Raji (cell line): ENCODE data around the gene ADAMTS19.

Experiments
- POLR2A ChIP-seq: IDR thresholded peaks from 2 replicates; pipeline ENCODE4 v1.6.1; 2011; ENCODE audit warnings: low read depth, low read length, control low read depth; ENCODE audit not compliant: insufficient read depth

The ADAMTS19 gene

DNA sequence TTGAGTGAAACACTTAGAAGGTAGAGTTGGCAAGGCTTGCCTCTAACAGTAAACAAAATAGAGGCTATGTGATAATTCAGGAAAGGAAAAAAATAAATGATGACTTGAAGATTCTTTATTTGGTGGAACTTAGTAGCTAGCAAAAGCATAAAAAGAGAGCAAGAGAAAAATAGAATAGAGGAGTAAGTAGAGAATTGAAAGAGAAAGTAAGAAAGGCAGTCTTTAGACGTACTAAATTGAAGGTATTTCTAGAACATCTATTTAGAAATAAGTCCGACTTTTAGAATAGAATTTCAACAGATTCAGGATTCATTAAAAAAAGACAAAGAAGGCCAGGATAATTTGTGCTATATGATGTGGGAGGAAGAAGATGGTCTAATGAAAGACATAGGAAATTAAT lies 159.7 kb downstream of the ADAMTS19 start:
- no peak for TF ChIP-seq POLR2A

DNA sequence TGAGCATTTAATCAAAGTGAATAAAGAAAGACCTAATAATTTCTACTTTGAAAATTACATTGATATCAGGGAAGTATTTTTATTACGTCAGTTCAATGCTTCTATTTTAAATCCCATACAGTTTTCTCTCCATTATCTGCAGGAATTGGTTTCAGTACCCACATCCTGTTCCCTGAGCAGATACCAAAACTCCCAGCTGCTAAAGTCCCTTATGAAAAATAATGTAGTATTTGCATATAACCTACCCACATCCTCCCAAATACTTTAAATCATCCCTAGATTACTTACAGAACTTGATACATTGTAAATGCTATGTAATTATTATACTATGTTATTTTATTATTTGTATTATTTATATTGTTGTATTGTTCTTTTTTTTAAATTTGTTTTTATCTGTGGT lies 162.4 kb downstream of the ADAMTS19 start:
- TF ChIP-seq POLR2A = no peak

DNA sequence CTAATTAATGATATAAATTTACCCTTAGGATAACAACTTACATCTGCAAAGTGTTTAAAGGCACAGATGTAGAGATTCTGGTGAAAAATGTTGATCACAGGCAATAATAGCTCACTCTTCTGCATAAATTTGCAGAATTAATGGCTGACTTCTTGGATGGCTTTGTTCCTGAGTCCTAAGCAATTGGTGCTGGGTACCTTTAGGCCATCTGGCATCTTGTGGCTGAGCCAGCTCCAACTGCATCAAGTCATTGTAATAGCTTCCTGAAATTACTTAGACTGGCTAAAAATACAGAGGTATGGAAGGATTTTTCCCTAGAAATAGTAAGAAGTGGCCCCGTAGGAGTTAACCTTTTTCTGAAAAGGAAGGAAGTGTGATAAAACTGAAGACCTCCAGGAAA lies 169.5 kb downstream of the ADAMTS19 start:
- TF ChIP-seq POLR2A = no peak

DNA sequence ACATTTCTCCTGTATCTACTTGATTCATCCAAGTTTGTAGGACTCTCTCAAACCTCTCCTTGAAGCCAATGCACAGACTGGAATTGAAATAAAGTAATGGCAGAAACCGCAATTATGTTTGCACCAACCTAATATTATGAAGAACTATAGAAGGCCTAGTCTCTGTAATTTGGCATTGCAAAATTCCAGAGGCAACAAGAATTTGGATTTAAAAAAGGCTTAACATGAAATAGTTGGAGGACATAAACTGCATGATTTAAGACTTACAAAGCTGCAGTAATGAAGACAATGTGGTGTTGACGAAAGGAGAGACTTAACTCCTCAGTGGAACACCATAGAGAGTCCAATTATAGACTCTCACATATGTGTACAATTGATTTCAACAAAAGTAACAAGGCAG lies 170.0 kb downstream of the ADAMTS19 start:
- TF ChIP-seq POLR2A = no peak

DNA sequence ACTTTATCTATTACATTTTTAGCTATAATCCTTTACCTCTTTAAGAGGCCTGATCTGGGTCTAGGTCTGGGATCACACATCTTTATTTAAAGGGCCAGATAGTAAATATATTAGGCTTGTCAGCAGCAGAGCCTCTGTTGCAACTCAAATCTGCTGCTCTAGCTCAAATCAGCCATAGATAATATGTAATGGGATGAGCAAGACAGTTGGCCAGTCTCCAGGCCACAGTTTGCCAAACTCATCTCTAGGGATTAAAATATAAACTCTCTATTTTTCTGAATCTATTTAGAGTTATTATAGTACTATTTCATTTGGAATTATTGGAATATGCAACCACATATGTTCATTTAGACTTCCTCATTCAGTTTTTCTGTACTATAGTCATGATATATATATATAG lies 171.9 kb downstream of the ADAMTS19 start:
- TF ChIP-seq POLR2A = no peak

DNA sequence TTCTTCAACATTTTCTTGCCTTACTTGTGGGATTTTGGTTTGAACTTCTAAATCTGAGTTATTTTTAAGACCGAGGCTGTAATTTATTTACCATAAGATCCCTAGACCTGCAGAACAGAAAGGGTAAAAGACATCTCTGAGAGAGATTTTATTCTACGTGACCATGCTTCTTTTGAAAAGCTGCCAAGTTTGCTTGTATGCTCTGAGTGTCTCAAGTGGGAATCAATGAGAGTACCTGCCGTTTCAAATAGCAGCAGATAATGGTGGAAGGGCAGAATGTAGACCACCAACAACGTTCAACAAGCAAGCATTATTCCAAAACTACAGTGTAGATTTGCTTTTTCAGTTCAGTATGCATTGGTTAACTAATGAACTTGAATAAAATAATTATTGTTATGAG lies 179.2 kb downstream of the ADAMTS19 start:
- TF ChIP-seq POLR2A = no peak

DNA sequence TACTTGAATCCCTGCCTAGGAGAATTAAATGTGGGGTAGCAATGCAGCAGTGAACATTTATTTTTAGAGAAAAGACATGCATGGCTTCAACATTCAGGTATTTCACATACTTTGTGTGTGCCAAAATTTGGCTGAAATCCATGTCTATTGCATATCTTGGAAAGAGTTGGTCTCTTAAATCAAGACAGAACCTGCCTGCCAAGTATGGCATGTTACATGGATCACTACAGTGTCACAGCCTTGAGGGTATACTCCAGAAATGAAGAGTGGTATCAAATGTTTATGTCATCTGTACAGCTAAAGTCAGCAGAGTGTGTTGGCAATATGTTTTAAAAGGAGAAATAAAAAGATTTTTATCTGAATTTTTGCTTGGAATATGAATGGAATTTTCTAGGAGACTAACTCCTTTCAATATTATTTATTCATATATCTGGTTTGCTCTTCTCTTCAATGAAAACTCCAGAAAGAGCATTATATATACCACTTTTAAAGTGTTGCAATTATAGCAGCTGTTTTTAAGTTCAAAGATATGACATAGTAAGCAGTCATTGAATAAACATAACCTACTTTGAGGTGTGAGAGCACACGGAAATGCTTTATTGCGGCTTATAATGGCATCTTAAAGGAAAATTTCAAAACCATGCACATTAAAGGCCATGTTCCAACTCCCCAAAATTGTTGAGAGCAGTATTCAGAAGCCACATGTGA lies 192.4 kb downstream of the ADAMTS19 start:
- no peak for TF ChIP-seq POLR2A

DNA sequence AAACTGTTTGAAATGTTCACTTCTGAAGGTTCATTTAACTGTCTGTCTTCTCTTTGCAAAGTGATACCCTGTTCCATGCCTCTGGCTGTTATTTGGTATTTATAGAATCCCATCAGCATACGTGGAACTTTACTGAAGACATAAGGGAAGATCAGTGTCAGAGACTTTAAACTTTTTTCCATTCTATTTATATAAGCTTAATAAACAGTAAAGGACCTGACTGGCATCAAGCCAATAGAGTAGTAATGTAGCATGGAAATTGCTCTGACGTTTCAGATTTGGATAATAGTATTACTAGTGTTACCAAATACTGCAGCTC lies 192.9 kb downstream of the ADAMTS19 start:
- no peak for TF ChIP-seq POLR2A

DNA sequence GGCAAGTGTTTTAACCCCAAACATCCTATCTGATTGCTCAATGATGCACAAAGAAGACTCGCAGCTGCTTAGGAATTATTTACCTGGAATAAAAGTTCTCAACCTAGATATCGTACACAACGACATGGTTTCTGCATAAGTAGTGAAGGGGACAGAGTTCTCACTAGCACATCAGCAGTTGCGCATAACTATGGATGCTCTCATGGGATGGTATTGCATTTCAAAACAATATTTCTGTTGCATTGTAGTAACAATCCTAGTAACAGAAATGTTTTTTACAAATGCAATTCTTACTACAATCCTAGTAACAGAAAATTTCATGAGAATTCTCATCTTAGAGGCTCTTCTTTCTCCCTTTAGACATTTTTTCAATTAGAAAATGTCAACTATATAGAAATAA lies 193.3 kb downstream of the ADAMTS19 start:
- TF ChIP-seq POLR2A = no peak

DNA sequence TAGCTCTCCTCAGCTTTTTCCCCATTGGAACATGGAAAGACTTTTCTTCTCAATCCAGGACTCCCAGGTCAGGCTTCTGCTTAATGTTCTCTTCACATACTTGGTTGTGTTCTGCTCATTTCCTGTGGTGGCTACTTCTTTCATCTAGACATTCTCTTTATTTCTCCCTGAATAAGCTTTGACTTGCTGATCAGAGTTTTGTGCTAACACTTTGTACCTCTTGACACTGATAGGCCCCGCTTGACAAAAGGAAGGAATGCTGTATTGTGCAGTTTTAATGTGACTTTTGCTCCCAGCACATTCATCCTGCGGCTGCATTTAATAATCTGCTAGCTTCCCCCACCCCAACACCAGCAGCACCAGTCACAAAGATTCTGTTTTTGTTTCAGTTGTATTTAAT lies 196.9 kb downstream of the ADAMTS19 start:
- TF ChIP-seq POLR2A = no peak

DNA sequence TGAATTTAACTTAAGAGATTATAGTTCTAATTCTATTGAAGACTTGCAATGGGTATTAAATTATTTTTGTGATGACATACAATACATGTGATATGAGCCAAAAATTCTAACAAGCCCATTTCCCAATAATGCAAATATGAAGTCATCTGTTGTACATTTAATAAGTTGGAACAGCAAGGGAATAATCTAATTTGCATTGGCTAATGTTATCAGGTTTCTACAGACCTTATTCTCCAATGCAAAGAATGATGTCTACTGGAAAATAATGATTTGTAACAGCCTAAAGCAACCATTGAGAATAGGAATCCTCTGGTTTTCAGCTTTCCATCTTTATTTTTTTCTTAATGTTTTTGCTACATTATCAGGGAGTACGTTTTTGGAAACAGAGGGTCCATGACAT lies 198.7 kb downstream of the ADAMTS19 start:
- no peak for TF ChIP-seq POLR2A

DNA sequence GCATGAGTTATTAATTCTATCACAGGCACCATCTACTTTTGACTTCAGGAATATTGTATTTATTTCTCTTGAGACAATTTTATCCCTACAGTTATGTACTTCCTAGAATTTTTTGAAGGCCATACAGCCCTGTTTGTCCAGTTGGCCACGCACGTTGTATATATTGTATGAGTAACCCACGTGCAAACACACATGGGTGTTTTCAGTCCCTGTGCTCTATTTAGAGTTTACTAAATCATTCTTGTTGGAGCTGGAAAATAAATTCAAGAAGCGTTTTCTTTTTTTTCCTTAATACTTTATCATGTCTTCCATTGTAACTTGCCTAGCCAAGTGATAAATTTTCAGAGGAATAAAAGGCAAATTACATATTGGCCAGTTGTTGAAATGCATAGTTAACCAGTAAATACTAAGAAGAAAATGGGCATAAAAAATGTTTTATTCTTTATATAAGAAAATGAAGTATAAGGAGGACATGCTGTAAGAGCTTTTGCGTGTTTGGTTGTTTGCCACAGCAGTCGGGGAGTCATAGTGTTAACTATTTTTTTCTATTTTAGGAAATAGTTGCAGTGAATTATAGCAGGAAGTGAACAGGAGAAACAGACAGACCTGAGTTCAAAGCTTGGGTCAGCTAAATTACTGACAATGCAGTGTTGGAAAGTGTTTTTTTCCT lies 201.4 kb downstream of the ADAMTS19 start:
- no peak for TF ChIP-seq POLR2A

DNA sequence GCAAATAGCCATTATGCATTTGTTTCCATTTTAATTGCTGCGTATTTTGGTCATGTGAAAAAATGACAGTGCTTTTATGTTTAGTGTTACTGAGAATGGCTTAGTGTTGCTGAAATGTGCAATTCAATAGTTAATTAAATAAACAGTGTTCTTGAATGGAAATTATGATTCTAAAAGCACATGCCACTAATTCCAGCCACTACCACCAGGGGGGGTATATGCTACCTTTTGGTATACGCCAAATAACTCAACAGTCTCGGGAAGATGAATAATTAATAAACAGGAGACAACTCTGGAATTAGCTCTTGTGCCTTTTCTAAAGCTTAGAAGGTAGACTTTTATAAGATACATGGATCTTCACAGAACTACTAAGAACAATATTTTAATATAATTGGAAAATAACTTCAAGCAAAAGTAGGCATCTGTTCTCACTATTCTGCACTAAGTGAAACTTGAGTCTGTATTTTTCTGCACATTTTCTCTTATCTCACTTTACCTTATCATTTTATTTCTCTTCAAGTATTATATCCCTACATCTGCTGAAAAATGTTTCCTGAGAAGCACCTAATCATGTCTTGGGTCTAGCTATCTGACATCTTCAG lies 204.3 kb downstream of the ADAMTS19 start:
- TF ChIP-seq POLR2A = no peak

DNA sequence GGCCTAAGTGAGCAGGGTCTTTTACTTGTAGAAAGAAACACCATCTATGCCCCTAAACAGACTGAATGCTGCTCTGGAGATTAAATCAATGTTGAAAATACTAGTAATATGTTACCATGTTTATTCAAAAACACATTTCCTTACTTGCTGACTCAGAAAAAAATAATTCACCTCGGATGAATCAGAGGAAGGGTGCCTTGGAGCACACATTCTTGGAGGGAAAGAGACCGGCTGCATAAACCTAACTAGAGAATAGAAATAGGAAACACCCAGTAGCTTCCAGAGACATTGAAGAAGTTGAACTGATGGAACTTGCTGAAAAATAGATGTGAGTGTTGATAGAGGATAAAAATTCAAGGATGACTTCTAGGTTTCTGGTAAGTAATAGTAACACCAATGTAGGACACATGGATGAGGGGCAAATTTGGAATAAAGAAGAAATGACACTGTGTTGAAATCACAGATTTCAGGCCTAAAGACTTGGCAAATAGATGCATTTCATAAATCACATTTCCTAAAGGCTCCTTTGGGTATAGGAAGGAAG lies 210.9 kb downstream of the ADAMTS19 start:
- TF ChIP-seq POLR2A = no peak

DNA sequence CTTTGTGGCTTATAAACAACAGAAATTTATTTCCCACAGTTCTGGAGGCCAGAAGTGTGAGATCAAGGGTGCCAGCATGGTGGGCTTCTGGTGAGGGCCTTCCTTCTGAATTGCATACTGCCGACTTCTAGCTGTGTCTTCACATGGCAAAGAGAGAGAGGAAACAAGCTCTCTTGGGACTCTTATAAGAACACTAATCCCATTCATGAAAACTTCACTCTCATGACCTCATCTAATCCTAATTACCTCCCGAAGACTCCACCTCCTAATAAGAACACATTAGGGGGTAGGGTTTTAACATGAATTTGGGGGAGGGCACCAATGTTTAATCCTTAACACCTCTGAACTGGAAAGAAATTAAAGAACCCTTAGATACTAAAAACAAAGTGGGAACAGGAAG lies 211.9 kb downstream of the ADAMTS19 start:
- TF ChIP-seq POLR2A = no peak

DNA sequence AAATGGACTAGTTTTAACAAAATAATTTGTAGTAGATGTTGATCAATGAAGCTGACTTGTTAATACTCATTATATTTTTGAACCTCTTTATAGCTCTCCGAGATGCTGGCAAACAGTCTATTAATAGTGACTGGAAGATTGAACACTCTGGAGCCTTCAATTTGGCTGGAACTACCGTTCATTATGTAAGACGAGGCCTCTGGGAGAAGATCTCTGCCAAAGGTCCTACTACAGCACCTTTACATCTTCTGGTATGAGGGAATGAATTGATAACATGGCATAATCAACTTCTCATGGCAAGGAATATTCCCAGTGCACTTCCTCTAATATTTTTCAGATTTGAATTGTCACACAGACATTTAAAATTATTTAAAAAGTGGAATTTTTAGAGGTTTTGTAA lies 219.6 kb downstream of the ADAMTS19 start:
- TF ChIP-seq POLR2A = no peak

DNA sequence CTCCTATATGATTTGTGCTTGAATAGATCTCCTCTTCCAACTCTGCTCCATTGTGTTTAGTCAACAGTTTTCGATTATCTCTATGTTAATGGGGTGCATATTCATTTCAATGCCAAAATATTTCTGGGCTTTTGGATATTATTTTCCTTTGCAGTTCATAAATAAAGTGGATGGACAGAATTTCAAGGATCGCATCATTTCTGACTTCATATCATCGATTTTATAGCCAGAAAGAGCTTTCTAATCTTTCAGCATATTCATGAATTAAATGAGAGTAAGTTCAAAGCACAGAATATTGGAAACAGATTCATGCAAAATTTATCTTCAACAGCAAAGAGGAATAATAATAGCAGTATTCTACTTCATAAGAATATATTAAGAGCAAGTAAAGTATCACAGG lies 227.8 kb downstream of the ADAMTS19 start:
- no peak for TF ChIP-seq POLR2A

DNA sequence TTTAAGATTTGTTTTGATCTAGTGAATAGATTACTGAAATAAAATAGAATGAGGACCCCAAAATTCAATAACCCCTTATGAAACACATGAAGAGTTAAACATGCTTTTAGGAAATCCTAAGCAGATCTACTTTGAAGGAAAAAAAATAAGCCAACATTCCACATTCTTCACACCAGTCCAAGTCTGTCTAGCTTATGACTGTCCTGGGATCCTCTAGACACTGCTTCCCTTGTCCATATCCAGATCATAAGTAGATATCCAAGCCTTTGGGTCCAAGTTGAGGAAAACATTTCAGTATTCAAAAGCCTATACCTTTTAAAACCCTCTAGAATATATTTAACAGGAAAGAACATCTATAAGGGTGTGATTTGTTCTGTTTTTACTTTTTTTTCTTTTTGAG lies 228.9 kb downstream of the ADAMTS19 start:
- TF ChIP-seq POLR2A = no peak
